Nephron (organoid): Measurements from ENCODE around the gene MYEOV.

Source experiments
- H3K27ac Mint-ChIP-seq, 3 experiments: 2 replicates each; pipeline ENCODE4 v1.8.0; 2020; ENCODE audit warnings: mixed read lengths in 3 of 3, mild to moderate bottlenecking in 2 of 3, moderate library complexity in 1 of 3
- H3K27me3 Mint-ChIP-seq: 2 replicates; pipeline ENCODE4 v1.8.0; 2021; ENCODE audit warnings: low read depth, mild to moderate bottlenecking, moderate library complexity, mixed read lengths
- H3K36me3 Mint-ChIP-seq: 2 replicates; pipeline ENCODE4 v1.8.0; 2020; ENCODE audit warnings: low read depth, mixed read lengths
- H3K4me1 Mint-ChIP-seq: 2 replicates; pipeline ENCODE4 v1.8.0; 2020; ENCODE audit warnings: mixed read lengths
- H3K4me3 Mint-ChIP-seq, 3 experiments: 2 replicates each; pipeline ENCODE4 v1.8.0; 2020; ENCODE audit warnings: mild to moderate bottlenecking in 3 of 3, mixed read lengths in 3 of 3, moderate library complexity in 2 of 3
- H3K9me3 Mint-ChIP-seq: 2 replicates; pipeline ENCODE4 v1.8.0; 2020; ENCODE audit warnings: mixed read lengths
- CTCF ChIP-seq, 3 experiments: fragments of 200-600 bp; sonication (generic); IDR thresholded peaks; one replicate each; pipeline ENCODE4 v1.5.0; 2021; ENCODE audit warnings: antibody characterized with exemption in 3 of 3; ENCODE audit not compliant: unreplicated experiment in 3 of 3

MYEOV gene

GRCh38 chr11:69268911-69269310 lies 25.0 kb upstream of the MYEOV start:
- Mint-ChIP-seq H3K27me3 (peaks cover 4% of the 10 kb centered on the region), H3K27ac (no peak overlapping the region), H3K9me3 (no peaks in the 10 kb centered on the region), H3K36me3 (no peaks in the 10 kb centered on the region), H3K4me3 (no peak overlapping the region), H3K4me1 (peaks cover 2% of the 10 kb centered on the region)
- TF ChIP-seq CTCF (IDR thresholded peaks at IDR 0.05; ENCODE audit: unreplicated experiment in 3 of 3): no peak

GRCh38 chr11:69269388-69269787 lies 24.6 kb upstream of the MYEOV start:
- no peaks in the 10 kb centered on the region for H3K36me3 Mint-ChIP-seq
- H3K27ac Mint-ChIP-seq: no peak overlapping the region
- H3K27me3 Mint-ChIP-seq: peaks cover 5% of the 10 kb centered on the region
- no peak overlapping the region for H3K4me3 Mint-ChIP-seq
- H3K9me3 Mint-ChIP-seq: no peaks in the 10 kb centered on the region
- H3K4me1 Mint-ChIP-seq: no peaks in the 10 kb centered on the region
- no peak for TF ChIP-seq CTCF (IDR thresholded peaks at IDR 0.05; ENCODE audit: unreplicated experiment in 3 of 3)

DNA sequence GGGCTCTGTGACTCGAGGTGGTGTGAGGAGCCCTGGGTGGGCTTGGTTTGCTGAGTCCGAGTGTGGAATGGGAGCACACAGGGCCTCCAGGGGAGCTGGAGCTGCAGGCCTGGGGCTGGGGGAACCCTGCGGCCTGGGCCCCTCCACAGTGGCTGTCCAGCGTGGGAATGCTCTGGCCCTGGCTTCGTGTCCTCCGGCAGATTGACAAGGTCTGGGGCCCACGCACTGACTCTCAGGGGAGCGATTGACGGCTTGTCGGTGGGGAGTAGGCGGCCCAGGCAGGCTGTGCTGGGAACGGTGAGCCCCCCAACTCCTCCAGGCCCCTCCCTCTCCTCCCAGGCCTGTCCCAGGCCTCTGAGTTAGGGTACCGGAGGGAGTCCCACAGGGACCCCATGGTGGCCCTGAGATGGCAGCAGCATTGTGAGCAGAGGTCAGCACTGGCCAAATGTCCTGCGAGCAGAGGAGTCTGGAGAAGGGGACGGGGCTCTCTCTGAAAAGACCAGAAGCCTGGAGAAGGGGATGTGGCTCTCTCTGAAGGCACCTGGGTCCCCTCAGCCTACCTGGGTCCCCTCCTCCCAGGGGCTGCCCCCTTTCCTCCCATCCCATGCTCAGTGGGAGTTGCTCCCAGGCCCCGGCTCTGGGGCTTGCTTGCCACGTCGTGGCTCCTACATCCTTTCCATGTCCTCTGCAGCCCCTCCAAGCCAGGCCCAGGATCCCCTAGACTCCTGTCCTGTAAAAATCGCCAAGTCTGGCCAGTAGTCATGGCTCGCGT lies 23.8 kb upstream of the MYEOV start:
- peaks cover 9% of the 10 kb centered on the region for H3K27me3 Mint-ChIP-seq
- H3K27ac Mint-ChIP-seq: no peak overlapping the region
- H3K4me1 Mint-ChIP-seq: no peaks in the 10 kb centered on the region
- no peaks in the 10 kb centered on the region for H3K9me3 Mint-ChIP-seq
- no peaks in the 10 kb centered on the region for H3K36me3 Mint-ChIP-seq
- H3K4me3 Mint-ChIP-seq: no peak overlapping the region
- TF ChIP-seq CTCF (IDR thresholded peaks at IDR 0.05; ENCODE audit: unreplicated experiment in 3 of 3): no peak

DNA sequence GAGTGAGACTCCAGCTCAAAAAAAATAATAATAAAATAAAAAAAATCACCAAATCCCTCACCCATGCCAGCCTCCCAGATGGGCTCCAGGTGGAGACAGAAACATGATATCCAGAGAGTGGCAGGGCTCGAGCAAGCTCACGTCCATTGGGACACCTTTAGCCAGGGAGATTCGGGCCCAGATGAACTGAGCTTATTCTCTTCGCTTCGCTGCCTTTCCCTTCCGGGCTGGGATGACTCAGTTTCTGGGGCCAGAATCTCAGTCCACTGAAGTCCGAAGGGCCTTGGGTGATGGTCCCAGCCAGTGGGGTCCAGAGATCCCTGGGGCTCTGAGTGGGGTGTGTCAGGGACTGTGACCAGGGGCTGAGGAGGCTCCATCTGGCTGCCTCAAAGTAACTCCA lies 23.0 kb upstream of the MYEOV start:
- Mint-ChIP-seq H3K27ac (no peak overlapping the region), H3K27me3 (peaks cover 14% of the 10 kb centered on the region), H3K4me1 (no peaks in the 10 kb centered on the region), H3K9me3 (no peaks in the 10 kb centered on the region), H3K4me3 (no peak overlapping the region), H3K36me3 (no peaks in the 10 kb centered on the region)
- no peak for TF ChIP-seq CTCF (IDR thresholded peaks at IDR 0.05; ENCODE audit: unreplicated experiment in 3 of 3)

GRCh38 chr11:69272055-69272454 lies 21.9 kb upstream of the MYEOV start:
- Mint-ChIP-seq H3K4me3 (no peak overlapping the region), H3K36me3 (no peaks in the 10 kb centered on the region), H3K27me3 (peaks cover 14% of the 10 kb centered on the region), H3K4me1 (peaks cover under 1% of the 10 kb centered on the region), H3K27ac (no peak overlapping the region), H3K9me3 (no peaks in the 10 kb centered on the region)
- TF ChIP-seq CTCF (IDR thresholded peaks at IDR 0.05; ENCODE audit: unreplicated experiment in 3 of 3): no peak

DNA sequence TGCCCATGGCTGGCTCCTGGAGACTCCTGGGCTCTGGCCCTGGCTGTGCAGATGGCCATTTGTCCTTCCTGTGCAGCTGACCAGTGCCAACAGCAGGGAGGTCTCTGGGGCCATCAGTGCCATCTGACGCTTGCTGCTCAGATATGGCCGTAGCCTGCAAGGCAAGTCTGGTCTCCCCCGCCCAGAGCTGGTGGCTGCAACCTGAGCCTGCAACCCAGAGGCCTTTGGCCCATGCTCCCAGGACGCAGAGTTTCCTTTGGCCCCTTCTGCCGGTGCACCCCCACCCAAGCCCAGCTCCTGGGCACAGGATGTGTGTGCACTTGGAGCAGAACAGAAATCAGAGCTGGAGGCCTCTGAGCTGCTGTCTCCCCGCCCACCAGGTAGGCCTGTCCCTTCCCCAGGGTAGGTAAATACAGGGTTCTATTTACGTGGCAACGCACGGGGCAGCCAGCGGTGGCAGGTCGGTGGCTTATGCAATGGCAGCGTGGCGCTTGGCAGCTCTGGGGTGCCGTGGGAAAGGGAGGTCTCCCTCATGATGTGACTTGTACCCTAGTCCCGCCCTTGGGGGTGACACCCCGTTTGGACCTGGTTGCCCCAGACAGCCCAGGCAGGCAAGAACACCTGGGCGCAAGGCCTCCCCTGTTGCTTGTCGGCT lies 21.0 kb upstream of the MYEOV start:
- no peak for TF ChIP-seq CTCF (IDR thresholded peaks at IDR 0.05; ENCODE audit: unreplicated experiment in 3 of 3)
- Mint-ChIP-seq H3K4me1 (peaks cover 5% of the 10 kb centered on the region), H3K4me3 (no peak overlapping the region), H3K27ac (no peak overlapping the region), H3K27me3 (peaks cover 14% of the 10 kb centered on the region), H3K36me3 (no peaks in the 10 kb centered on the region), H3K9me3 (no peaks in the 10 kb centered on the region)
